SU-DHL-6 (cell line): ENCODE data around the gene ZFYVE16.

Experiments
- H2AFZ ChIP-seq: fragments of 200-600 bp; sonication (generic); 2 replicates; pipeline ENCODE4 v1.6.1; 2014; ENCODE audit warnings: low read depth, mild to moderate bottlenecking, moderate library complexity, mixed read lengths, antibody characterized with exemption, low read length; ENCODE audit not compliant: severe bottlenecking
- H3F3A ChIP-seq: fragments of 200-600 bp; shearing (Covaris generic); 2 replicates; pipeline ENCODE4 v1.6.0; 2016; ENCODE audit warnings: antibody characterized with exemption, mild to moderate bottlenecking; ENCODE audit not compliant: insufficient read depth
- H3K27ac ChIP-seq: fragments of 200-600 bp; sonication (generic); 2 replicates; pipeline ENCODE4 v1.5.1; 2016; ENCODE audit warnings: low read depth, mild to moderate bottlenecking, low read length, moderate library complexity, mixed read lengths
- H3K27me3 ChIP-seq: fragments of 200-600 bp; sonication (generic), shearing (Covaris generic); 2 replicates; pipeline ENCODE4 v1.6.0; 2014; ENCODE audit warnings: mild to moderate bottlenecking, low read length
- H3K36me3 ChIP-seq: fragments of 200-600 bp; sonication (generic); 2 replicates; pipeline ENCODE4 v1.6.1; 2014; ENCODE audit warnings: mild to moderate bottlenecking, low read length, mixed read lengths
- H3K4me2 ChIP-seq: fragments of 300-600, 200-600 bp; shearing (Covaris generic), sonication (generic); 2 replicates; pipeline ENCODE4 v1.6.0; 2014; ENCODE audit warnings: low read length, low read depth, mild to moderate bottlenecking; ENCODE audit not compliant: poor library complexity, severe bottlenecking
- H3K4me3 ChIP-seq: fragments of 200-600 bp; sonication (generic); 2 replicates; pipeline ENCODE4 v1.5.1; 2014; ENCODE audit warnings: antibody characterized with exemption, low read length, mild to moderate bottlenecking, mixed read lengths; ENCODE audit not compliant: insufficient read depth, poor library complexity, severe bottlenecking
- H3K79me2 ChIP-seq: fragments of 200-600 bp; sonication (generic); 2 replicates; pipeline ENCODE4 v1.6.1; 2014; ENCODE audit warnings: mild to moderate bottlenecking, low read length, moderate library complexity; ENCODE audit not compliant: insufficient read depth
- H3K9ac ChIP-seq: fragments of 200-600 bp; sonication (generic); 2 replicates; pipeline ENCODE4 v1.7.0; 2014; ENCODE audit warnings: mild to moderate bottlenecking, low read length
- H3K9me2 ChIP-seq: fragments of 200-600 bp; sonication (generic); replicated peaks from 2 replicates; pipeline ENCODE4 v1.6.1; 2014; ENCODE audit warnings: low read length; ENCODE audit not compliant: insufficient read depth
- H3K9me3 ChIP-seq: fragments of 200-600 bp; sonication (generic); 2 replicates; pipeline ENCODE4 v1.6.1; 2014; ENCODE audit warnings: low read length, mixed read lengths; ENCODE audit not compliant: insufficient read depth
- H4K20me1 ChIP-seq: fragments of 200-600 bp; sonication (generic); 2 replicates; pipeline ENCODE4 v1.6.1; 2014; ENCODE audit warnings: low read depth, mild to moderate bottlenecking, antibody characterized with exemption, low read length, moderate library complexity, mixed read lengths
- CTCF ChIP-seq: fragments of 200-600 bp; sonication (generic); IDR thresholded peaks from one replicate; pipeline ENCODE4 v1.5.1; 2017; ENCODE audit warnings: antibody characterized with exemption, mild to moderate bottlenecking, low read length, moderate library complexity; ENCODE audit not compliant: insufficient read depth, poor library complexity, severe bottlenecking
- EZH2phosphoT487 ChIP-seq: fragments of 200-600 bp; sonication (generic), shearing (Covaris generic); conservative IDR thresholded peaks from 2 replicates; pipeline ENCODE4 v1.6.1; 2018; ENCODE audit warnings: mild to moderate bottlenecking, antibody characterized with exemption, low read length, moderate library complexity, mixed read lengths

ZFYVE16 gene

DNA sequence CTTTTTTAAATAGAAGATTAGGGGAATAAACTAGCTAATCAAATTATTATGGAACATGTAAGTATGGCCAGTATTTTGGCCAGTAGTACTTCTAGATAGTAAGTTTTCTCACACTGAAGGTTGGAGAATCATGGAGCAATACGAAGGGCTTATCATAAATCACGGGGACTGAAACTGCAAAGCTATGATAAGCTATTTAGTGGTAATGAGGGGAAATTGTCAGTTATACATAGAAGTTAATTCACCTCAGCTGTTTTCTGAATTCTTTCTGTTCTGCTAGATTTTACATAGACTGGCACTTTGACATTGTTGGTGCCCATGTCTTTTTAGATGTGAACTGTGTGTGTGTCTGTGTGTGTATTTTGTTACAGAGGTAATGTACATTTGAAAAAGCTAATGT lies 45.5 kb downstream of the ZFYVE16 start:
- Histone ChIP-seq H3K4me2 (no peak overlapping the region), H3F3A (no peaks in the 10 kb centered on the region), H4K20me1 (no peaks in the 10 kb centered on the region), H3K4me3 (no peak overlapping the region), H3K9me3 (no peaks in the 10 kb centered on the region), H3K27me3 (no peaks in the 10 kb centered on the region), H2AFZ (no peak overlapping the region), H3K36me3 (peaks cover 14% of the 10 kb centered on the region), H3K79me2 (no peaks in the 10 kb centered on the region), H3K27ac (no peak overlapping the region), H3K9me2 (no peaks in the 10 kb centered on the region), H3K9ac (no peak overlapping the region)
- no peak for TF ChIP-seq CTCF
- no peak for TF ChIP-seq EZH2phosphoT487

GRCh38 chr5:80463269-80463668 lies 55.4 kb downstream of the ZFYVE16 start:
- Histone ChIP-seq H3K9me2 (no peaks in the 10 kb centered on the region), H3K4me3 (no peak overlapping the region), H3K9ac (no peak overlapping the region), H3F3A (no peaks in the 10 kb centered on the region), H3K9me3 (peaks cover 4% of the 10 kb centered on the region; the same call in 1 of the 2 replicates), H4K20me1 (no peaks in the 10 kb centered on the region), H3K4me2 (no peak overlapping the region), H3K27ac (no peak overlapping the region), H3K27me3 (no peaks in the 10 kb centered on the region), H3K36me3 (peaks cover 17% of the 10 kb centered on the region), H2AFZ (no peak overlapping the region), H3K79me2 (no peaks in the 10 kb centered on the region)
- TF ChIP-seq CTCF: no peak
- no peak for TF ChIP-seq EZH2phosphoT487

GRCh38 chr5:80466669-80467485 lies 59.0 kb downstream of the ZFYVE16 start:
- Histone ChIP-seq H3K27ac (no peak overlapping the region), H3K9me2 (no peaks in the 10 kb centered on the region), H3K4me3 (no peak overlapping the region), H4K20me1 (no peaks in the 10 kb centered on the region), H3K4me2 (no peak overlapping the region), H3K9ac (no peak overlapping the region), H2AFZ (no peak overlapping the region), H3K36me3 (peaks cover 3% of the 10 kb centered on the region; the same call in 1 of the 2 replicates), H3K27me3 (no peaks in the 10 kb centered on the region), H3F3A (no peaks in the 10 kb centered on the region), H3K9me3 (peaks cover 7% of the 10 kb centered on the region; the same call in 1 of the 2 replicates), H3K79me2 (no peaks in the 10 kb centered on the region)
- TF ChIP-seq EZH2phosphoT487: no peak
- TF ChIP-seq CTCF: no peak
